PC-9 (cell line): ENCODE measurements around the gene ETNK2. TPM values are rescaled to one million over a fixed set of nuclear protein-coding genes. Genes with fewer than 3 reads are reported as not detected.

ENCODE experiments used
- BruUV-seq: library from RNA; stranded (reverse); fragments of 400-500 nt; replicated peaks from 2 replicates; lab custom pipeline; 2021; lab: Mats Ljungman, UMichigan
- CTCF ChIA-PET: fragments of 300-600 bp; sonication (Branson Sonifier 250); formaldehyde crosslinking; loops from one replicate; lab custom pipeline; 2022; ENCODE audit warnings: antibody characterized with exemption; lab: Charles Lee
- POLR2A ChIA-PET: fragments of 300-600 bp; sonication (Branson Sonifier 250); formaldehyde crosslinking; loops from one replicate; lab custom pipeline; 2022; ENCODE audit warnings: antibody characterized with exemption; ENCODE audit not compliant: unreplicated experiment; lab: Charles Lee
- DNase-seq, 2 experiments: peaks; one replicate each; pipeline versions ENCODE4 v3.0.0 to v3.0.0-alpha.2; 2015 to 2022; ENCODE audit warnings: mixed read lengths in 1 of 2
- H2AFZ ChIP-seq: fragments of 200-600 bp; sonication (generic); 2 replicates; pipeline ENCODE4 v1.8.1; 2017; ENCODE audit warnings: antibody characterized with exemption
- H3F3A ChIP-seq: fragments of 200-600 bp; sonication (generic); 2 replicates; pipeline ENCODE4 v1.8.1; 2017; ENCODE audit warnings: antibody characterized with exemption, mild to moderate bottlenecking, low read depth; ENCODE audit not compliant: insufficient read depth
- H3K27ac ChIP-seq: fragments of 200-600 bp; sonication (generic); 2 replicates; pipeline ENCODE4 v1.6.1; 2016; ENCODE audit warnings: mixed run types
- H3K27me3 ChIP-seq: fragments of 200-600 bp; sonication (generic); 2 replicates; pipeline ENCODE4 v1.6.1; 2016; ENCODE audit warnings: low read depth, mixed run types; ENCODE audit not compliant: insufficient read depth
- H3K36me3 ChIP-seq: fragments of 200-600 bp; sonication (generic); 2 replicates; pipeline ENCODE4 v1.6.1; 2016; ENCODE audit warnings: low read depth, mixed run types
- H3K4me1 ChIP-seq: fragments of 200-600 bp; sonication (generic); replicated peaks from 2 replicates; pipeline ENCODE4 v1.6.1; 2016; ENCODE audit warnings: mixed run types; ENCODE audit not compliant: insufficient read depth
- H3K4me2 ChIP-seq: fragments of 200-600 bp; sonication (generic); 2 replicates; pipeline ENCODE4 v1.6.1; 2017; ENCODE audit warnings: mixed run types
- H3K4me3 ChIP-seq: fragments of 200-600 bp; sonication (generic); 2 replicates; pipeline ENCODE4 v1.6.1; 2016; ENCODE audit warnings: mixed run types
- H3K79me2 ChIP-seq: fragments of 200-600 bp; sonication (generic); 2 replicates; pipeline ENCODE4 v1.6.1; 2017; ENCODE audit warnings: low read depth, mixed run types
- H3K9me2 ChIP-seq: fragments of 200-600 bp; sonication (generic); 2 replicates; pipeline ENCODE4 v1.8.1; 2017; ENCODE audit warnings: mild to moderate bottlenecking; ENCODE audit not compliant: insufficient read depth
- H3K9me3 ChIP-seq: fragments of 200-600 bp; sonication (generic); 2 replicates; pipeline ENCODE4 v1.8.1; 2016; ENCODE audit warnings: low read depth; ENCODE audit not compliant: insufficient read depth
- H4K20me1 ChIP-seq: fragments of 200-600 bp; sonication (generic); 2 replicates; pipeline ENCODE4 v1.8.1; 2017; ENCODE audit not compliant: insufficient read depth
- CTCF ChIP-seq: fragments of 200-600 bp; sonication (generic); conservative IDR thresholded peaks from 2 replicates; pipeline ENCODE4 v1.6.1; 2017; ENCODE audit warnings: mixed run types, antibody characterized with exemption, mild to moderate bottlenecking, moderate library complexity
- EZH2 ChIP-seq: fragments of 200-600 bp; sonication (generic); IDR thresholded peaks from 2 replicates; pipeline ENCODE4 v1.8.0; 2017; ENCODE audit warnings: antibody characterized with exemption, low read depth
- intact Hi-C: fragments of 100-400 bp; cut with micrococcal nuclease; formaldehyde crosslinking; loops from one replicate; pipeline ENCODE4 v1.10.0; 2022; ENCODE audit not compliant: unreplicated experiment
- total RNA-seq: library from RNA; stranded (reverse); gene quantifications from 2 replicates; pipeline ENCODE4 v1.2.3, GENCODE V29; 2021

Gene ETNK2
- total RNA-seq, 1 experiment from 2014 or later: 16.3 TPM

GRCh38 chr1:204096931-204097330 is 54.9 kb downstream of the ETNK2 start:
- ChIA-PET CTCF (no interaction called here), POLR2A (interaction anchor here (0.7 kb wide), 1 partner anchor 35 kb away, joined by 3 read pairs; no protein-coding TSS in a partner anchor)
- Histone ChIP-seq H3K4me1 (peaks cover 49% of the 10 kb centered on the region), H3K4me2 (no peak overlapping the region), H4K20me1 (peaks cover 8% of the 10 kb centered on the region), H3K36me3 (no peaks in the 10 kb centered on the region), H3K27me3 (no peaks in the 10 kb centered on the region), H2AFZ (no peak overlapping the region), H3K9me2 (no peaks in the 10 kb centered on the region), H3K79me2 (peaks cover 100% of the 10 kb centered on the region), H3K4me3 (no peak overlapping the region), H3F3A (peaks cover 59% of the 10 kb centered on the region), H3K27ac (0 out of 2 replicates have a peak overlapping the region, but pooled peaks have one; percentile 10), H3K9me3 (no peaks in the 10 kb centered on the region)
- intact Hi-C loops: no loop called here
- TF ChIP-seq CTCF: no peak
- no peak for TF ChIP-seq EZH2
- no peak for DNase-seq
- BruUV-seq: no TSS peak

GRCh38 chr1:204094856-204095634 is 56.8 kb downstream of the ETNK2 start:
- H3K27me3 ChIP-seq: no peaks in the 10 kb centered on the region
- no peak for DNase-seq
- BruUV-seq: no TSS peak
- no peaks in the 10 kb centered on the region for H3K9me2 ChIP-seq
- H4K20me1 ChIP-seq: peaks cover 20% of the 10 kb centered on the region
- ChIA-PET POLR2A (no interaction called here), CTCF (no interaction called here)
- H3K9me3 ChIP-seq: no peaks in the 10 kb centered on the region
- H3K4me1 ChIP-seq: peaks cover 30% of the 10 kb centered on the region
- no peak overlapping the region for H2AFZ ChIP-seq
- H3K79me2 ChIP-seq: peaks cover 100% of the 10 kb centered on the region
- peaks cover 45% of the 10 kb centered on the region for H3F3A ChIP-seq
- H3K4me2 ChIP-seq: no peak overlapping the region
- no peak overlapping the region for H3K4me3 ChIP-seq
- H3K36me3 ChIP-seq: no peaks in the 10 kb centered on the region
- no peak for TF ChIP-seq CTCF
- TF ChIP-seq EZH2: no peak
- H3K27ac ChIP-seq: no peak overlapping the region
- intact Hi-C loops: no loop called here

- BruUV-seq: no TSS peak
- H3K4me2 ChIP-seq: no peak overlapping the region
- H2AFZ ChIP-seq: no peak overlapping the region
- intact Hi-C loops: no loop called here
- peaks cover 20% of the 10 kb centered on the region for H4K20me1 ChIP-seq
- H3K9me3 ChIP-seq: no peaks in the 10 kb centered on the region
- H3K36me3 ChIP-seq: no peaks in the 10 kb centered on the region
- H3K27me3 ChIP-seq: no peaks in the 10 kb centered on the region
- H3K27ac ChIP-seq: no peak overlapping the region; the same call in 1 of the 2 replicates
- no peak for DNase-seq
- POLR2A ChIA-PET: no interaction called here
- no peaks in the 10 kb centered on the region for H3K9me2 ChIP-seq
- CTCF ChIA-PET: no interaction called here
- H3K79me2 ChIP-seq: peaks cover 100% of the 10 kb centered on the region
- TF ChIP-seq CTCF (no peak), EZH2 (no peak)
- H3K4me1 ChIP-seq: peaks cover 24% of the 10 kb centered on the region
- H3F3A ChIP-seq: peaks cover 38% of the 10 kb centered on the region; the same call in 1 of the 2 replicates
- no peak overlapping the region for H3K4me3 ChIP-seq
Measured at GRCh38 chr1:204094313-204094729, 57.5 kb downstream of the ETNK2 start.
